Kidney (tissue), 22 donors: ENCODE measurements around the gene BAIAP3. TPM values are rescaled to one million over a fixed set of nuclear protein-coding genes. Genes with fewer than 3 reads are reported as not detected.
A peak's percentile ranks its signal among the peaks of the same experiment; 100 is the strongest.

Experiments used
- DNase-seq, 5 donors: peaks; one replicate each; pipeline ENCODE4 v3.0.0-alpha.2; 2013 to 2020
- FAIRE-seq: peaks from 2 replicates; lab custom pipeline; 2012; peaks lifted over from hg19 to GRCh38; lab: Jason Lieb, UNC
- H3K27ac ChIP-seq, 2 donors: one replicate each; pipeline ENCODE4 v1.7.0; 2013; ENCODE audit warnings: low read depth in 2 of 2, low read length in 2 of 2, inconsistent platforms in 1 of 2
- H3K27me3 ChIP-seq: one replicate; pipeline ENCODE4 v1.7.1; 2013; ENCODE audit warnings: low read length, inconsistent platforms; ENCODE audit not compliant: control insufficient read depth, insufficient read depth
- H3K36me3 ChIP-seq, 3 donors: one replicate each; pipeline versions ENCODE4 v1.7.0 to v1.7.1; 2013; ENCODE audit warnings: low read length in 3 of 3, control low read depth in 1 of 3, inconsistent platforms in 1 of 3; ENCODE audit not compliant: insufficient read depth in 3 of 3, control insufficient read depth in 2 of 3
- H3K4me1 ChIP-seq, 3 donors: one replicate each; pipeline versions ENCODE4 v1.7.0 to v1.7.1; 2013; ENCODE audit warnings: low read length in 3 of 3, inconsistent platforms in 1 of 3, low read depth in 1 of 3; ENCODE audit not compliant: control insufficient read depth in 2 of 3, insufficient read depth in 2 of 3
- H3K4me3 ChIP-seq, 3 donors: one replicate each; pipeline versions ENCODE4 v1.7.0 to v1.8.1; 2013; ENCODE audit warnings: low read length in 3 of 3, control low read depth in 1 of 3, inconsistent platforms in 1 of 3
- H3K9ac ChIP-seq, 3 donors: one replicate each; pipeline versions ENCODE4 v1.7.0 to v1.7.1; 2013; ENCODE audit warnings: low read length in 3 of 3, control low read depth in 1 of 3, inconsistent platforms in 1 of 3
- H3K9me3 ChIP-seq, 3 donors: one replicate each; pipeline versions ENCODE4 v1.7.0 to v1.7.1; 2013; ENCODE audit warnings: low read length in 3 of 3, control low read depth in 1 of 3, inconsistent platforms in 1 of 3; ENCODE audit not compliant: control insufficient read depth in 2 of 3, insufficient read depth in 1 of 3
- CTCF ChIP-seq: IDR thresholded peaks from 3 replicates; pipeline ENCODE4 v1.5.1; 2012; ENCODE audit warnings: mild to moderate bottlenecking, moderate library complexity, borderline replicate concordance; ENCODE audit not compliant: insufficient read depth; ENCODE audit errors: extremely low read depth
- intact Hi-C: fragments of 100-400 bp; cut with DNase I; formaldehyde crosslinking; loops from one replicate; pipeline ENCODE4 v1.11.1; 2022
- long read RNA-seq, 10 donors: library from polyadenylated mRNA in 1 of 10; unstranded in 1 of 10; transcript quantifications; one replicate each; pipeline ENCODE4 v2.0.0 and lab custom pipeline, GENCODE V29; 2021 to 2026
- polyA plus RNA-seq: library from polyadenylated mRNA; stranded (reverse); fragments of 350-450 nt; fragmentation: Illumina TruSeq; extraction: RNeasy Lipid Tissue Mini Kit (QIAGEN cat#74804); gene quantifications from one replicate; pipeline ENCODE4 v1.2.3, GENCODE V29; 2014; ENCODE audit warnings: low read depth, low replicate concordance; ENCODE audit not compliant: insufficient read depth
- total RNA-seq: library from RNA; stranded (reverse); fragmentation: NEBNext Ultra II Directional; extraction: Animal tissue kit (Norgen Biotek cat#: 25700); gene quantifications from one replicate; pipeline ENCODE4 v1.2.1, GENCODE V29; 2021
- donor health status: control.
- donor health status: control.
- donor health status: control.
- donor health status: control.
- donor health status: control.
- donor health status: DM: yes; HTN: yes; CAD: no.
- donor health status: Normal renal cell carcinoma (clear cell type).

Gene BAIAP3
- total RNA-seq: 8.0 TPM
- 8.2 TPM for polyA plus RNA-seq
- long read RNA-seq, donor 1, partial matches to known transcripts: 6 of 48 reads
- long read RNA-seq, donor 1, other reads (novel, unspliced or antisense): 42 of 48 reads
- long read RNA-seq, donor 2, partial matches to known transcripts: 35 of 35 reads
- long read RNA-seq, donor 2, other reads (novel, unspliced or antisense): 0 of 35 reads
- long read RNA-seq, donor 3: 0 reads
- long read RNA-seq, donor 4: 0 reads
- long read RNA-seq, donor 5: 0 reads
- long read RNA-seq, donor 6, partial matches to known transcripts: 13 of 58 reads
- long read RNA-seq, donor 6, other reads (novel, unspliced or antisense): 45 of 58 reads
- long read RNA-seq, donor 7, partial matches to known transcripts: 5 of 9 reads
- long read RNA-seq, donor 7, other reads (novel, unspliced or antisense): 1 of 9 reads
- long read RNA-seq, donor 8: 0 reads
- long read RNA-seq, donor 9: 0 reads
- long read RNA-seq, donor 10: 0 reads

- Histone ChIP-seq H3K27me3 (peaks cover 13% of the 10 kb centered on the region), H3K36me3 (no peaks in the 10 kb centered on the region), H3K4me1 (peaks cover 0 to 14% (median 13%) of the 10 kb centered on the region in 3 donors), H3K9me3 (no peaks in the 10 kb centered on the region), H3K9ac (peak within 1 kb of the TSS in 1 of 3 donors; percentile 73), H3K4me3 (peak within 1 kb of the TSS in 2 of 3 donors; percentile 18 to 56), H3K27ac (peak within 1 kb of the TSS; percentile 74 to 76)
- FAIRE-seq (no peak), DNase-seq (peak in 3 of 5 donors; percentile 42 to 87 (median 74))
- intact Hi-C loops: no loop called here
- TF ChIP-seq CTCF: no peak
Measured at GRCh38 chr16:1333149-1333812, at the start of gene BAIAP3. BAIAP3 (plus strand) TSS chr16:1333645; CDS start chr16:1338550, 4,905 bp downstream.

GRCh38 chr16:1283996-1284616 is 49.3 kb upstream of the BAIAP3 start:
- no peak overlapping the region for H3K9ac ChIP-seq
- H3K36me3 ChIP-seq: no peaks in the 10 kb centered on the region
- FAIRE-seq (no peak), DNase-seq (no peak)
- no peaks in the 10 kb centered on the region for H3K4me1 ChIP-seq
- intact Hi-C loops: no loop called here
- no peaks in the 10 kb centered on the region for H3K9me3 ChIP-seq
- no peak for TF ChIP-seq CTCF
- peaks cover 7% of the 10 kb centered on the region for H3K27me3 ChIP-seq
- H3K27ac ChIP-seq: no peak overlapping the region
- H3K4me3 ChIP-seq: no peak overlapping the region

- Histone ChIP-seq H3K27ac (no peak overlapping the region), H3K4me3 (no peak overlapping the region), H3K9me3 (no peaks in the 10 kb centered on the region), H3K4me1 (peaks cover 0 to 2% (median 0%) of the 10 kb centered on the region in 3 donors), H3K9ac (no peak overlapping the region), H3K36me3 (no peaks in the 10 kb centered on the region), H3K27me3 (peaks cover 13% of the 10 kb centered on the region)
- FAIRE-seq (no peak), DNase-seq (peak in 2 of 5 donors; percentile 59 to 70)
- intact Hi-C loops: no loop called here
- TF ChIP-seq CTCF: no peak
Measured at GRCh38 chr16:1285669-1286512, 47.6 kb upstream of the BAIAP3 start.
